ENCODE results near the gene ZNF598.
A peak's percentile ranks its signal among the peaks of the same experiment; 100 is the strongest.

GRCh38 chr16:1960665-1961630 is 48.7 kb downstream of the ZNF598 start:
- TF ChIP-seq ZNF114 (tag by site-specific recombination; IDR thresholded peaks at IDR 0.05), result no peak
- no peak for TF ChIP-seq ZNF785 (tag by site-specific recombination; IDR thresholded peaks at IDR 0.05)
- TF ChIP-seq, protein P1, sequence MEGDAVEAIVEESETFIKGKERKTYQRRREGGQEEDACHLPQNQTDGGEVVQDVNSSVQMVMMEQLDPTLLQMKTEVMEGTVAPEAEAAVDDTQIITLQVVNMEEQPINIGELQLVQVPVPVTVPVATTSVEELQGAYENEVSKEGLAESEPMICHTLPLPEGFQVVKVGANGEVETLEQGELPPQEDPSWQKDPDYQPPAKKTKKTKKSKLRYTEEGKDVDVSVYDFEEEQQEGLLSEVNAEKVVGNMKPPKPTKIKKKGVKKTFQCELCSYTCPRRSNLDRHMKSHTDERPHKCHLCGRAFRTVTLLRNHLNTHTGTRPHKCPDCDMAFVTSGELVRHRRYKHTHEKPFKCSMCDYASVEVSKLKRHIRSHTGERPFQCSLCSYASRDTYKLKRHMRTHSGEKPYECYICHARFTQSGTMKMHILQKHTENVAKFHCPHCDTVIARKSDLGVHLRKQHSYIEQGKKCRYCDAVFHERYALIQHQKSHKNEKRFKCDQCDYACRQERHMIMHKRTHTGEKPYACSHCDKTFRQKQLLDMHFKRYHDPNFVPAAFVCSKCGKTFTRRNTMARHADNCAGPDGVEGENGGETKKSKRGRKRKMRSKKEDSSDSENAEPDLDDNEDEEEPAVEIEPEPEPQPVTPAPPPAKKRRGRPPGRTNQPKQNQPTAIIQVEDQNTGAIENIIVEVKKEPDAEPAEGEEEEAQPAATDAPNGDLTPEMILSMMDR (tag by site-specific recombination; IDR thresholded peaks at IDR 0.05), result no peak
- TF ChIP-seq ZNF561 (tag by site-specific recombination; IDR thresholded peaks at IDR 0.05; ENCODE audit: borderline replicate concordance), result no peak; the same call in 1 of the 2 replicates
- TF ChIP-seq ZNF830 (tag by site-specific recombination; IDR thresholded peaks at IDR 0.05; ENCODE audit: low read depth), result no peak
- TF ChIP-seq OSR2 (tag by site-specific recombination; IDR thresholded peaks at IDR 0.05), result no peak
- TF ChIP-seq PRDM4 (tag by site-specific recombination; IDR thresholded peaks at IDR 0.05), result no peak; the same call in 1 of the 2 replicates
- TF ChIP-seq KLF9 (tag by site-specific recombination; IDR thresholded peaks at IDR 0.05; ENCODE audit: low read depth), result no peak
- TF ChIP-seq ZNF366 (tag by site-specific recombination; conservative IDR thresholded peaks at IDR 0.05), result peak; percentile 62
- no peak for TF ChIP-seq ZNF350 (tag by site-specific recombination; IDR thresholded peaks at IDR 0.05)
